ENCODE results near the gene IGSF3. TPM values are rescaled to one million over a fixed set of nuclear protein-coding genes. Genes with fewer than 3 reads are reported as not detected.

Gene IGSF3
- total RNA-seq, 1 donor from 2014 or later: 46.5 TPM

Small RNA genes lying within 50 kb of the gene (small RNA-seq; reads per million reads assigned to genes)
- gene MIR320B1 (ENCODE audit: low replicate concordance) (not detected), gene MIR548AC (ENCODE audit: low replicate concordance) (not detected)

Other genes starting within 250 kb of the IGSF3 start
- 20.6 TPM for gene CD58, start 96.7 kb downstream of the IGSF3 start, total RNA-seq
- 1.6 TPM for gene CD2, start 86.7 kb upstream of the IGSF3 start, total RNA-seq
- 112 TPM for gene PTGFRN, start 242.2 kb upstream of the IGSF3 start, total RNA-seq